Measurements from ENCODE around the gene SSH3. TPM values are rescaled to one million over a fixed set of nuclear protein-coding genes. Genes with fewer than 3 reads are reported as not detected.

SSH3 gene
- total RNA-seq, 1 experiment from 2014 or later: 10.9 TPM

DNA sequence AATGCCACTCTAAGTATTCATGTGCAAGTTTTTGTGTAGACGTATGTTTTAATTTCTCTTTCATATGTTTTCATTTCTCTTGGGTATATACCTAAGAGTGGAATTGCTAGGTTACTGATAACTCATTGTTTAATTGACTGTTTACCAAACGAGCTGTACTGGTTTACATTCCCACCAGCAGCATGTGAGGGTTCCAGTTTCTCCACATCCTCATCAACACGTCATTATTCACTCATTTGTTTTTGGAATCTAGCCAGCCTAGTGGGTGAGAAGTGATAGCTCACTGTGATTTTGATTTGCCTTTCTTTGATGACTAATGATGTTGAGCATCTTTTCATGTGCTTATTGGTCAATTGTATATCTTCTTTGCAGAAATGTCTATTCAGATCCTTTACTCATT, 10.2 kb upstream of the SSH3 start:
- DNase-seq (ENCODE audit: low read depth): peak; percentile 62

DNA sequence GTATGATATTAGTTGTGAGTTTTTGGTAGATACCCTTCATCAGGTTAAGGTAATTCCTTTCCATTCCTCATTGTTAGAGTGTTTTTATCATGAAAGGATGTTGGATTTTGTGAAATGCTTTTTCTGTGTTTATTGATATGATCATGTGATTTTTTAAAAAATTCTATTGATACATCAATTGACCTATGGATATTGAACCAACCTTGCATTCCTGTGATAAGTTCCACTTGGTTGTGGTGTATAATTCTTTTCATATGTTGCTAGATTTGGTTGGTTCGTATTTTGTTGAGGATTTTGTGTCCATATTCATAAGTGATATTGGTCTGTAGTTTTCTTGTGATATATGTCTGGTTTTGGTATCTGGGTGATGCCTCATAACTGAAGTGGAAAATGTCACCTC, 7.5 kb upstream of the SSH3 start:
- DNase-seq (ENCODE audit: low read depth): no peak

- DNase-seq (ENCODE audit: low read depth): no peak
Measured at GRCh38 chr11:67298786-67299185, 4.5 kb upstream of the SSH3 start.

- no peak for DNase-seq (ENCODE audit: low read depth)
Measured at GRCh38 chr11:67299471-67300191, 3.7 kb upstream of the SSH3 start.

- DNase-seq (ENCODE audit: low read depth): no peak
Measured at GRCh38 chr11:67300256-67300755, 3.0 kb upstream of the SSH3 start.

DNA sequence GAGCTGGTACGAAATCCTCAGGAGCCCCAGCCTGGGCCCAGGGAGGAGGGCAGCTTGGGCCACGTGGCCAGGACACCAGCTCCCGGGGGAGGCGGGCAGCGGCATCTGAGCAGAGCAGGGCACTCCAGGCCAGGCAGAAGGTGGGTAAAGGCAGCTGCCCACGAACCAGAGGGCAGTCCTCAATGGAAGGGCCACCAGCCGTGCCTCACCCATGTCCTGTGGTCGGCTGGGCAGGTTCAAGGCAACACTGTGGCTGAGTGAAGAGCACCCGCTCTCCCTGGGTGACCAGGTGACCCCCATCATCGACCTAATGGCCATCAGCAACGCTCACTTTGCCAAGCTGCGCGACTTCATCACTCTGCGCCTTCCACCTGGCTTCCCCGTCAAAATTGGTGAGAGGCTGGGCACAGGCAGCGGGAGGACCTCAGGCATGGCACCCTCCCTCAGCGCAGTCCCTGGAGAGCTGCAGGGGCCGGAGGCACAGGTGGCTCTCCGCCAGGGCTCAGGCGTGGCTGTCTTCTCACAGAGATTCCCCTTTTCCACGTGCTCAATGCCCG, 2.5 kb upstream of the SSH3 start:
- no peak for DNase-seq (ENCODE audit: low read depth)

GRCh38 chr11:67301313-67301921, 1.9 kb upstream of the SSH3 start:
- no peak for DNase-seq (ENCODE audit: low read depth)

- DNase-seq (ENCODE audit: low read depth): peak; percentile 20
Measured at GRCh38 chr11:67301951-67302516, 1.3 kb upstream of the SSH3 start.

- DNase-seq (ENCODE audit: low read depth): peak; percentile 14
Measured at GRCh38 chr11:67302571-67303131, 679 bp upstream of the SSH3 start.

GRCh38 chr11:67303835-67304411, 593 bp downstream of the SSH3 start:
- DNase-seq (ENCODE audit: low read depth): peak; percentile 30

- no peak for DNase-seq (ENCODE audit: low read depth)
Measured at GRCh38 chr11:67304511-67305113, 1.3 kb downstream of the SSH3 start.

GRCh38 chr11:67306769-67307544, 3.6 kb downstream of the SSH3 start:
- DNase-seq (ENCODE audit: low read depth): no peak

GRCh38 chr11:67307545-67308001, 4.2 kb downstream of the SSH3 start:
- no peak for DNase-seq (ENCODE audit: low read depth)

DNA sequence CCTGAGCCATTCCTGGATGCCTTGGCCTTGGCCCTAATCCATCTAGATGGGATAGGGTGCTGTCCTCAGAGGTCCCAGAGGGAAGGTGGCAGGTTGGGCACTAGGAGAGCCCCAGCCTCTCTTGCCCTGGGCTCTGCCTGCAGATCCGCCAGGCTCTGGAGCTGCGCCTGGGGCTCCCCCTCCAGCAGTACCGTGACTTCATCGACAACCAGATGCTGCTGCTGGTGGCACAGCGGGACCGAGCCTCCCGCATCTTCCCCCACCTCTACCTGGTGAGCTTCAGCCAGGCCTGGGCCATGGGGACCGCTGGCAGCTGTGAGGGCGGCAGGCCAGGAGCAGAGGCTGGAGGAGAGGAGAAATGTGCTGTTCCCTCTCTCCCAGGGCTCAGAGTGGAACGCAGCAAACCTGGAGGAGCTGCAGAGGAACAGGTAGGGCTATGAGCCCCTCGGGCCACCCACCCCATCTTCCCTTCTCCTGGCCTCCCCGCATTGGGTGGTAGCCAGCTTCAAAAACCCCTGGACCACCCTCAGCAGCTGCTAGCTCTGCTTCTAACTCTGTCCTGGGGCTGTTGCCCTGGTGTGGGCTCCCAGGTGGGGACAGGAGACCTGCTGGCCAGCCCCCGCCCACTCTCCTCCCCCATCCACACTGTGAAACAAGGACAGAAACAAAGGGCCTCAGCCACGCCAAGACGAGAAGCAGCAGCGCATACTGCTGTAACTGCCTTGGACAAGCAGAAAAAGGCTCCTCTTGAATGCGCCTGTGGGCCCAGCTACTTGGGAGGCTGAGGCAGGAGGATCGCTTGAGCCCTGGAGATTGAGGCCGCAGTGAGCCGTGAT, 4.9 kb downstream of the SSH3 start:
- no peak for DNase-seq (ENCODE audit: low read depth)

DNA sequence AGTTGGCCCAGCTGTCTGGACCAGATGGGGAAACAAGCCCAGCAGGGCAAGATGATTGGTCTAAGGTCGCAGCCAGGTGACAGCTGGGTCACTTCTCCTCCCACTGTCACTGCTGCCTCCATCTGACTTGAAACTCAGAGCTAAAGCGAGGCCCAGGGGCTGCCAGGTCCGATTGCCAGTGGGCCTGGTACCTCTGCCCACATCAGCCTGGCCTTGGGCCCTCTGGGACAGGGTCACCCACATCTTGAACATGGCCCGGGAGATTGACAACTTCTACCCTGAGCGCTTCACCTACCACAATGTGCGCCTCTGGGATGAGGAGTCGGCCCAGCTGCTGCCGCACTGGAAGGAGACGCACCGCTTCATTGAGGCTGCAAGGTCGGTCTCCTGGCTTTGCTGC, 5.8 kb downstream of the SSH3 start:
- no peak for DNase-seq (ENCODE audit: low read depth)

DNA sequence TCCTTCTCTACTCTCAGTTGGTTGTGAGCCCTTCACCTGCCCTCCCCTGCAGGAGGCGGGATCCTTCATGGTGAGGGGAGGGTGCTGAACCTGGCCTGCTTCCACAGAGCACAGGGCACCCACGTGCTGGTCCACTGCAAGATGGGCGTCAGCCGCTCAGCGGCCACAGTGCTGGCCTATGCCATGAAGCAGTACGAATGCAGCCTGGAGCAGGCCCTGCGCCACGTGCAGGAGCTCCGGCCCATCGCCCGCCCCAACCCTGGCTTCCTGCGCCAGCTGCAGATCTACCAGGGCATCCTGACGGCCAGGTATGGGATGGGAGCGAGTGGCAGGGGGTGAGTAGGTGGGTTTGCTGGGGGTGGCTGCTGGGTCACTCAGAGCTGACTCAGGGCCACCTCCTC, 6.3 kb downstream of the SSH3 start:
- no peak for DNase-seq (ENCODE audit: low read depth)

DNA sequence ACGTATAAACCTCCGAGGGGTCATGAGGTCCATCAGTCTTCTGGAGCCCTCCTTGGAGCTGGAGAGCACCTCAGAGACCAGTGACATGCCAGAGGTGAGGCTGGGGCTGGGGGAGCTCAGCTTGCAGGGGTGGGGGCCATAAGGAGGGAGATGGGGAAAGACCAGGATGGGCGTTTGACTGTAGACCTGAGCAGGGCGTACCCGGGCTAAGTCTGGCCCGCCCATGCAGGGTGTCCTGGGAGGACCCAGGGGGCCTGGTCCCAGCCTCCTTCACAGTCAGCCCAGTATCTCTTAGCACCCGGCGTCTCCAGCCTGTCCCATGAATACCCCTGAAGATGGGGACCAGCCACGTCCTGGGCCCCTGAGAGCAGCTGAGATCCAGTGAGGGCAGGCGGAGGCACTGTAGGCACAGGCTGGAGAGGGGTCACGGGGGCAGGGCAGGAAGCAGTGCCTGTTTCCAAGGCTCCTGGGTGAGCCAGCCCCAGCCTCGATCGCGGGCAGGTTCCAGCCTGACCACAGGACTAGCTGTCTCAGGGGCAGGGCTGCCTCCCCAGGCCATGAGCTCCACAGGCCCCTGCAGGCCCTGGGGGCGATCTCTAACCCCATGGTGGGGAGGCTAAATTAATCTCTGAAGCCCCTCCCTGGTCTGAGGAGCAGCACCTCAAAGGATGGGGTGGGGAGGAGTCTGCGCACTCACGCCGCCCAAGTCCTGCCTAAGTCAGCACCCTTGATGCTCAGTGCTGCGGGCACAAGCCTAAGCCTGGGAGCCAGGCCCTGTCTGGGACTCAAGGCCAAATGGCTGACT, 7.1 kb downstream of the SSH3 start:
- no peak for DNase-seq (ENCODE audit: low read depth)

GRCh38 chr11:67311051-67311555, 7.8 kb downstream of the SSH3 start:
- DNase-seq (ENCODE audit: low read depth): no peak

GRCh38 chr11:67311556-67312082, 8.3 kb downstream of the SSH3 start:
- DNase-seq (ENCODE audit: low read depth): no peak

Data from RPMI7951 (cell line).